HG02642 (cell line): Measurements from ENCODE around the gene CEMIP2.

Source experiments
- ATAC-seq: cut with Tn5 transposase; IDR thresholded peaks from one replicate; pipeline ENCODE4 v1.9.1; 2021; ENCODE audit warnings: mild to moderate bottlenecking; ENCODE audit not compliant: unreplicated experiment, poor library complexity

CEMIP2 gene

GRCh38 chr9:71748280-71748743 lies 20.0 kb downstream of the CEMIP2 start:
- ATAC-seq: no peak

- no peak for ATAC-seq
Observed at GRCh38 chr9:71747576-71747975, 20.7 kb downstream of the CEMIP2 start.

GRCh38 chr9:71746758-71747125 lies 21.6 kb downstream of the CEMIP2 start:
- no peak for ATAC-seq

- ATAC-seq: no peak
Observed at GRCh38 chr9:71746023-71746757, 22.1 kb downstream of the CEMIP2 start.

- ATAC-seq: no peak
Observed at GRCh38 chr9:71744754-71745521, 23.4 kb downstream of the CEMIP2 start.

- no peak for ATAC-seq
Observed at GRCh38 chr9:71743882-71744281, 24.4 kb downstream of the CEMIP2 start.

GRCh38 chr9:71743217-71743705 lies 25.1 kb downstream of the CEMIP2 start:
- no peak for ATAC-seq

GRCh38 chr9:71742703-71743102 lies 25.6 kb downstream of the CEMIP2 start:
- ATAC-seq: no peak

GRCh38 chr9:71741926-71742648 lies 26.2 kb downstream of the CEMIP2 start:
- no peak for ATAC-seq

- no peak for ATAC-seq
Observed at GRCh38 chr9:71740199-71740598, 28.1 kb downstream of the CEMIP2 start.

- ATAC-seq: no peak
Observed at GRCh38 chr9:71737455-71737854, 30.9 kb downstream of the CEMIP2 start.

- no peak for ATAC-seq
Observed at GRCh38 chr9:71736236-71736635, 32.1 kb downstream of the CEMIP2 start.

- no peak for ATAC-seq
Observed at GRCh38 chr9:71734950-71735349, 33.4 kb downstream of the CEMIP2 start.

GRCh38 chr9:71733176-71733575 lies 35.1 kb downstream of the CEMIP2 start:
- no peak for ATAC-seq

GRCh38 chr9:71729816-71730526 lies 38.3 kb downstream of the CEMIP2 start:
- ATAC-seq: no peak

- no peak for ATAC-seq
Observed at GRCh38 chr9:71726723-71727122, 41.6 kb downstream of the CEMIP2 start.

GRCh38 chr9:71725590-71726338 lies 42.5 kb downstream of the CEMIP2 start:
- no peak for ATAC-seq

- ATAC-seq: no peak
Observed at GRCh38 chr9:71721855-71722254, 46.5 kb downstream of the CEMIP2 start.

GRCh38 chr9:71719562-71719961 lies 48.8 kb downstream of the CEMIP2 start:
- no peak for ATAC-seq

GRCh38 chr9:71719088-71719487 lies 49.2 kb downstream of the CEMIP2 start:
- no peak for ATAC-seq
